Measurements from ENCODE around the gene COG7.

GRCh38 chr16:23379707-23380106 lies 73.3 kb downstream of the COG7 start:
- TF ChIP-seq CTCF (IDR thresholded peaks at IDR 0.05) (no peak), POLR2AphosphoS5 (IDR thresholded peaks at IDR 0.05) (no peak)

Measured in breast epithelium (tissue), 3 donors.